Central memory CD4-positive, alpha-beta T cell (primary cell): ENCODE results near the gene POGZ.
A peak's percentile ranks its signal among the peaks of the same experiment; 100 is the strongest.
"Not testable (repeated sequence)": the region's sequence is repeated elsewhere in the genome, so short reads cannot be mapped to it uniquely, and the experiment has no call there.

Experiments used
- DNase-seq: peaks from one replicate; pipeline ENCODE4 v3.0.0; 2022

The POGZ gene

GRCh38 chr1:151475175-151475574 is 15.9 kb upstream of the POGZ start:
- DNase-seq = no peak

- no peak for DNase-seq
Measured at GRCh38 chr1:151474745-151475144, 15.5 kb upstream of the POGZ start.

GRCh38 chr1:151472856-151473731 is 13.8 kb upstream of the POGZ start:
- DNase-seq = peak; percentile 21

- DNase-seq = no peak
Measured at GRCh38 chr1:151465026-151465425, 5.7 kb upstream of the POGZ start.

- DNase-seq = no peak
Measured at GRCh38 chr1:151461694-151462093, 2.4 kb upstream of the POGZ start.

GRCh38 chr1:151458802-151459330 is 428 bp downstream of the POGZ start:
- DNase-seq = peak; percentile 61

- peak; percentile 63 for DNase-seq
Measured at GRCh38 chr1:151457911-151458801, 1.1 kb downstream of the POGZ start.

GRCh38 chr1:151455966-151456365 is 3.3 kb downstream of the POGZ start:
- no peak for DNase-seq

- no peak for DNase-seq
Measured at GRCh38 chr1:151455231-151455630, 4.1 kb downstream of the POGZ start.

GRCh38 chr1:151447696-151448095 is 11.6 kb downstream of the POGZ start:
- DNase-seq = no peak

GRCh38 chr1:151444783-151445177 is 14.5 kb downstream of the POGZ start:
- no peak for DNase-seq

GRCh38 chr1:151443846-151444782 is 15.2 kb downstream of the POGZ start:
- DNase-seq = peak; percentile 63

- not testable (repeated sequence) for DNase-seq
Measured at GRCh38 chr1:151437396-151437795, 21.9 kb downstream of the POGZ start.

- DNase-seq = no peak
Measured at GRCh38 chr1:151436985-151437384, 22.3 kb downstream of the POGZ start.

- DNase-seq = no peak
Measured at GRCh38 chr1:151435174-151435573, 24.1 kb downstream of the POGZ start.

GRCh38 chr1:151433827-151434226 is 25.5 kb downstream of the POGZ start:
- DNase-seq = not testable (repeated sequence)

- DNase-seq = no peak
Measured at GRCh38 chr1:151428068-151428467, 31.2 kb downstream of the POGZ start.

GRCh38 chr1:151425103-151425502 is 34.2 kb downstream of the POGZ start:
- DNase-seq = no peak

- DNase-seq = no peak
Measured at GRCh38 chr1:151419819-151420218, 39.5 kb downstream of the POGZ start.

GRCh38 chr1:151418081-151418480 is 41.2 kb downstream of the POGZ start:
- DNase-seq = no peak

GRCh38 chr1:151416231-151416630 is 43.1 kb downstream of the POGZ start:
- no peak for DNase-seq

- DNase-seq = no peak
Measured at GRCh38 chr1:151411884-151412283, 47.4 kb downstream of the POGZ start.
